Adrenal gland (tissue), 5 donors: ENCODE data around the gene CC2D2A.

Experiments
- POLR2A ChIP-seq, 2 donors: fragments of 450-650 bp; IDR thresholded peaks; one replicate each; pipeline ENCODE4 v1.6.1; 2017; ENCODE audit warnings: antibody characterized with exemption in 2 of 2, mild to moderate bottlenecking in 2 of 2, moderate library complexity in 1 of 2
- TF ChIP-seq, protein P1 (sequence below), 6 experiments: fragments of 450-650 bp in 4 of 6; fragments of 200-600 bp in 2 of 6; sonication (generic) in 1 of 6; IDR thresholded peaks; 1 replicate in 5 of 6; 2 replicates in 1 of 6; pipeline versions ENCODE4 v1.5.1 to v1.8.0; 2016 to 2021; ENCODE audit warnings: antibody characterized with exemption in 6 of 6, mild to moderate bottlenecking in 2 of 6, moderate library complexity in 1 of 6
- donor health status: DM: no; HTN: no; CAD: no.

DNA sequence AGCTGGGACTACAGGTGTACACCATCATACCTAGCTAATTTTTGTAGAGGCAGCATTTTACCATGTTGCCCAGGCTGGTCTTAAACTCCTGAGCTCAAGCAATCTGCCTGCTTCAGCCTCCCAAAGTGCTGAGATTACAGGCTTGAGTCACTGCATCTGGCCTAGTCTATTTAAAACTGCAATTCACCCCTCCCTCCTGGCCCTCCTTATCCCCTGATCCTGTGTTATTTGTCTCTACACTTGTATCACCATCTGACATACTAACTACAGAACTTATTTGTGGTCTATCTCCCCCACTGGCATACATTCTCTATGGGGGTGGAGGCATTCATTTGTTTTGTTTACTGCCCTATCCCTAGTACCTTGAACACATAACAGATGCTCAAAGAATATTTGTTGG is 23.7 kb downstream of the CC2D2A start:
- TF ChIP-seq, protein P1, sequence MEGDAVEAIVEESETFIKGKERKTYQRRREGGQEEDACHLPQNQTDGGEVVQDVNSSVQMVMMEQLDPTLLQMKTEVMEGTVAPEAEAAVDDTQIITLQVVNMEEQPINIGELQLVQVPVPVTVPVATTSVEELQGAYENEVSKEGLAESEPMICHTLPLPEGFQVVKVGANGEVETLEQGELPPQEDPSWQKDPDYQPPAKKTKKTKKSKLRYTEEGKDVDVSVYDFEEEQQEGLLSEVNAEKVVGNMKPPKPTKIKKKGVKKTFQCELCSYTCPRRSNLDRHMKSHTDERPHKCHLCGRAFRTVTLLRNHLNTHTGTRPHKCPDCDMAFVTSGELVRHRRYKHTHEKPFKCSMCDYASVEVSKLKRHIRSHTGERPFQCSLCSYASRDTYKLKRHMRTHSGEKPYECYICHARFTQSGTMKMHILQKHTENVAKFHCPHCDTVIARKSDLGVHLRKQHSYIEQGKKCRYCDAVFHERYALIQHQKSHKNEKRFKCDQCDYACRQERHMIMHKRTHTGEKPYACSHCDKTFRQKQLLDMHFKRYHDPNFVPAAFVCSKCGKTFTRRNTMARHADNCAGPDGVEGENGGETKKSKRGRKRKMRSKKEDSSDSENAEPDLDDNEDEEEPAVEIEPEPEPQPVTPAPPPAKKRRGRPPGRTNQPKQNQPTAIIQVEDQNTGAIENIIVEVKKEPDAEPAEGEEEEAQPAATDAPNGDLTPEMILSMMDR (IDR thresholded peaks at IDR 0.05), result no peak
- no peak for TF ChIP-seq POLR2A (IDR thresholded peaks at IDR 0.05)
